NCI-H2029 treated with DMSO at 0.1 percent for 48 hours (cell line): ENCODE measurements around the gene PC.
"Not testable (repeated sequence)": the region's sequence is repeated elsewhere in the genome, so short reads cannot be mapped to it uniquely, and the experiment has no call there.

Experiments
- DNase-seq: peaks from one replicate; lab custom pipeline; 2025; lab: John Stamatoyannopoulos, UW

PC gene

GRCh38 chr11:66843776-66844495 lies 114.2 kb downstream of the PC start:
- no peak for DNase-seq

- peak; percentile 39 for DNase-seq
These were observed 115.0 kb downstream of the PC start, which contains the start of gene RCE1 for GRCh38 chr11:66842896-66843775. TSS of gene RCE1 (plus strand) at chr11:66843441. CDS start at chr11:66843456, 15 bp downstream.

GRCh38 chr11:66842501-66842895 lies 115.7 kb downstream of the PC start:
- DNase-seq = no peak

- DNase-seq = no peak
These were observed 116.3 kb downstream of the PC start for GRCh38 chr11:66841861-66842260.

- DNase-seq = no peak
These were observed 117.7 kb downstream of the PC start for GRCh38 chr11:66840317-66841091.

- no peak for DNase-seq
These were observed 122.3 kb downstream of the PC start for GRCh38 chr11:66835768-66836405.

- DNase-seq = no peak
These were observed 123.2 kb downstream of the PC start for GRCh38 chr11:66834943-66835342.

GRCh38 chr11:66834539-66834845 lies 123.7 kb downstream of the PC start:
- DNase-seq = no peak

GRCh38 chr11:66824573-66824972 lies 133.6 kb downstream of the PC start:
- DNase-seq = not testable (repeated sequence)

- no peak for DNase-seq
These were observed 134.5 kb downstream of the PC start for GRCh38 chr11:66823700-66824099.

- DNase-seq = no peak
These were observed 137.3 kb downstream of the PC start for GRCh38 chr11:66820901-66821300.

- DNase-seq = no peak
These were observed 137.8 kb downstream of the PC start for GRCh38 chr11:66820381-66820780.

GRCh38 chr11:66818231-66818955 lies 139.8 kb downstream of the PC start:
- no peak for DNase-seq

- no peak for DNase-seq
These were observed 142.5 kb downstream of the PC start for GRCh38 chr11:66815646-66816045.

GRCh38 chr11:66814678-66815077 lies 143.5 kb downstream of the PC start:
- no peak for DNase-seq

GRCh38 chr11:66810576-66811185 lies 147.5 kb downstream of the PC start:
- DNase-seq = no peak

- DNase-seq = no peak
These were observed 148.6 kb downstream of the PC start for GRCh38 chr11:66809592-66809991.

- DNase-seq = no peak
These were observed 157.3 kb downstream of the PC start for GRCh38 chr11:66800720-66801428.

- DNase-seq = not testable (repeated sequence)
These were observed 158.4 kb downstream of the PC start for GRCh38 chr11:66799815-66800214.
